HG02759 (cell line): ENCODE measurements around the gene GSTO1.
"Not testable (repeated sequence)": the region's sequence is repeated elsewhere in the genome, so short reads cannot be mapped to it uniquely, and the experiment has no call there.

ENCODE experiments used
- ATAC-seq: cut with Tn5 transposase; IDR thresholded peaks from one replicate; pipeline ENCODE4 v1.9.1; 2021; ENCODE audit warnings: mild to moderate bottlenecking, moderate library complexity; ENCODE audit not compliant: unreplicated experiment

The GSTO1 gene

DNA sequence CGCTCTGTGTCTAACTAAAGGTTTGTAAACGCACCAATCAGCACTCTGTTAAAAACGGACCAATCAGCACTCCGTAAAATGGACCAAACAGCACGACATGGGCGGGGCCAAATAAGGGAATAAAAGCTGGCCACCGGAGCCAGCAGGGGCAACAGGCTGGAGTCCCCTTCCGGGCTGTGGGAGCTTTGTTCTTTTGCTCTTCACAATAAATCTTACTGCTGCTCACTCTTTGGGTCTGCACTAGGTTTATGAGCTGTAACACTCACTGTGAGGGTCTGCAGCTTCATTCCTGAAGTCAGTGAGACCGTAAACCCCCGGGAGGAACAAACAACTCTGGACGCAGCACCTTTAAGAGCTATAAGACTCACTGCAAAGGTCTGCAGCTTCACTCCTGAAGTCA is 5.8 kb upstream of the GSTO1 start:
- ATAC-seq = not testable (repeated sequence)

- no peak for ATAC-seq
Observed at GRCh38 chr10:104250371-104250770, 4.3 kb upstream of the GSTO1 start.

DNA sequence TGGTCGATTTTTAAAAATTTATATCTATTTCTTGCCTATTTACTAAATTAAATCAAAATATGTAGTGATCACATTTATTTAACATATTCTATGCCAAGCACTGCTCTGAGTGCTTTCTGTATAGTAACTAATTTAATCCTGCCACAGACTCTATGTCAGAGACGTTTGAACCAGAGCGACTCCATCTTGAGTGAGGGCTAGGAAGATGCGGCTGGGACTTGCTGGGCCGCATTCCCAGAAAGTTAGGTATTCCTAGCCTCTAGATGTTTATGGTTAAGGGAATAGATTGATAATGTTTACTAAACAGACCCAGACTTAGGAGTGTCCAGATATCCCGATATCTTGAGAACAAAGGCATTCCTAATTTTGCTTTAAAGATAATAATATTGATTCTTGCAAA is 3.2 kb upstream of the GSTO1 start:
- ATAC-seq = no peak

DNA sequence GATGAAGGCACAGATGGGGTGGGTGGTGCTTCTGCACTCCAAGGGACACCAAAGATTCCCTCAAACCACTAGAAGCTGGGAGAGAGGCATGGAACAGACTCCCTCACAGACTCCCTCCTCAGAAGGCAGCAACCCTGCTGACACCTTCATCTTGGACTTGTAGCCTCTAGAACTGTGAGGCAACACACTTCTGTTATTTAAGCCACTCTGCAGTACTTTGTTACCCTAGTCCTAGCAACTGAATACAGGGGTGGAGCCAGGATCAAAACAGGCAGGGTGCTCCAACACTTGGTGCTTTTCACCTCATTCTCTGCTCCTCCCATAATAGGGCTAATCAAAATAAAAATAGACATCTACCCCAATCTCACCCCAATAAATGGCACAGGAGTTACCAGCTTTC is 2.3 kb upstream of the GSTO1 start:
- no peak for ATAC-seq

DNA sequence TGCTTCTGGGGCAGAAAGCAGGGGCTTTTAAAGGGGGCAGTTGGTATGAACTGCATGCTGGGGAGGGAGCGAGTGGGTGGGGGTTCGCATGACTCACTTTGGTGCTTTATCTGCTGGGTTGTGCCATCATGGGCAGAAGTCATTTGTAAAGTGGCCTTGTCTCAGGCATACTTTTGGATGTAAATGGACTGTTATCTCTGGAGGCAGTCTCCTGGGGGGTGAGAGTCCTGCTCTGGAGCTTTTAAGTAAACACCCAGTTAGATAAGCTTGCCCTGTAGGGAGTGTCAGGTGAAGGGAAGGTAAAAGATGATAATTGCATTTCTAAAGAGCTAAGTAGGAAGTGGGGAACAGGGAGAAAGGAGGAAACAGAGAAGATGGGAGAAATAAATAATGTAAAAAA is 1.6 kb upstream of the GSTO1 start:
- no peak for ATAC-seq

GRCh38 chr10:104253606-104254410 is 884 bp upstream of the GSTO1 start:
- no peak for ATAC-seq

- no peak for ATAC-seq
Observed at GRCh38 chr10:104255311-104255981, 754 bp downstream of the GSTO1 start.

GRCh38 chr10:104256335-104256961 is 1.8 kb downstream of the GSTO1 start:
- ATAC-seq = no peak

GRCh38 chr10:104257235-104257634 is 2.5 kb downstream of the GSTO1 start:
- no peak for ATAC-seq

GRCh38 chr10:104258209-104258608 is 3.5 kb downstream of the GSTO1 start:
- ATAC-seq = no peak

GRCh38 chr10:104259456-104259855 is 4.8 kb downstream of the GSTO1 start:
- ATAC-seq = no peak

DNA sequence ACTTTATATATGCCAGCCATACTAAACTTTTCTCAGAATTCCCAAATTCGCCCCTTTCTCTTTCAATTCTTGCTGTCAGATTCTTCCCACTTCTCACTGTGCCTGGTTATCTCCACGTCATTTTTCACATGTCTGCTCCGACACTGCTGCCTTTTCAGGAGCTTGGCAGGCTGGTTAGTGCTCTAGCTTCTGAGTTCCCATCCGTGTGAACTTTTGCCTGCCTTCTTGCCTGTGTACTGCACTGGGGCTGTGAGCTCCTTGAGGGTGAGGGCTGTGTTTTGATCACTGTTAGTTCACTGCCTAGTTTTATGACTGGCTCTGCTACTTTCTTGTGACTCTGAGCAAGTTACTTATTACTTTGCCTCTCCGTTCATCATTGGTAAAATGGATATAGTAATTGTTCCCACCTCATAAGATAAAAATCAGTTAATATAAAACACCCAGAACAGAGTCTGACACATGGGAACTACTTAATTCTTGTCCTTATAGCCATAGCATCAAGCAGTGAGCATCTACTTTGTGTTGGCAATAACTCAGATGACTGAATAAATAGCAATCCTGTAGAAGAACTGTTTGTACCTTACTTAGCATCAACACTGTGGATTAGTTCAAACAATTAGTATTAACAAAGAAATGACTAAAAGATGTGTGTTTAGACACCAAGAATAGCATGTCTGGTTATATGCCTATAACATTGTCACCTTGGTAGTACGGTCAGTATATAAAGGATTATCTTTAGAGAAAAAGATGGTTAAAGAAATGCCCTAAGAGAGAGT is 5.5 kb downstream of the GSTO1 start:
- no peak for ATAC-seq

DNA sequence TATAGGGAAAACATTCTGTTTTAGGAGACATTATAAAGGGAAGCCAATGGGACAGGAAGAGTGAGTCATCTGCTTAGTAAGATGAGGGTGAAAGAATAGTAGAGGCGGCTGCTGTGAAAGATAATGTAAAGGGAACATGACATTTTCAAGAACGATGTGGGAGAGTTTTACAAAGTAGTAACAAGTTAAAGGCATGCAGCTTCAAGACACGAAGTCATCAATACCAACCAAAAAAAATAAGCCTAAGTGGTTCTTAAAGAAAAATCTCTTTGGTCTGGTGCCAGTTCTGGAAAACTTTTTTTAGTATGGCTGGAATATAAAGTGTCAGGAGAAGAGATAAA is 6.1 kb downstream of the GSTO1 start:
- ATAC-seq = no peak

- no peak for ATAC-seq
Observed at GRCh38 chr10:104262055-104262454, 7.4 kb downstream of the GSTO1 start.

DNA sequence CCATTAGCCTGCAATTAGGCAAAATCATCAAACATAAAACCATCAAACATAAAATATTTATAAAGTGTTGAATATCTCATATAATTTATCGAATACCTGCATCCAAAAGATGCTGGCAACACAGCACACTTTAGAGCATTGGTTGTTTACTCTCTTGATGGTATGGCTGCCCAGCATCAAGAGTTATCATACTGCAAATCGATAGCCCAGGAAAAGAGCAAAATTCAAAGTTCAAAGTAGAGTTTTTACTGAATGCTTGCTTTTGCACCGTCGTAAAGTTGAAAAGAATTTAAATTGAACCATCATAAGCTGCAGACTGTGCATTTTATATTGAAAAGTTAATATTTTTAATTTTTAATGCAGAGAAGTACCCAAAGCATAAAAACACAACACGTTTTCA is 10.1 kb downstream of the GSTO1 start:
- ATAC-seq = no peak

- no peak for ATAC-seq
Observed at GRCh38 chr10:104267721-104268404, 13.2 kb downstream of the GSTO1 start.

- ATAC-seq = no peak
Observed at GRCh38 chr10:104268405-104268712, 13.7 kb downstream of the GSTO1 start.

- ATAC-seq = peak; percentile 99
Observed at GRCh38 chr10:104268713-104269645, 14.3 kb downstream of the GSTO1 start, which contains the start of gene GSTO2. GSTO2 (plus strand) TSS chr10:104269184; CDS start chr10:104274916, 5,732 bp downstream.

GRCh38 chr10:104273286-104273685 is 18.6 kb downstream of the GSTO1 start:
- ATAC-seq = no peak
